Measurements from ENCODE around the gene INSC. TPM values are rescaled to one million over a fixed set of nuclear protein-coding genes. Genes with fewer than 3 reads are reported as not detected.

Gene INSC
- total and polyA plus RNA-seq, 9 of the 15 experiments (the other 6 are each of a cell fraction or from before 2014, with no cell fraction given): not detected

GRCh38 chr11:15199693-15200092, 85.0 kb downstream of the INSC start:
- 2% methylated on average over 3 of the region's 3 CpGs for WGBS (ENCODE audit: insufficient coverage, low coverage, missing lambda C conversion rate)
- CTCF ChIA-PET (ENCODE audit: low intra/inter-chr PET ratio): no interaction called here

More at GRCh38 chr11:15199693-15200092, 85.0 kb downstream of the INSC start:
- ATAC-seq (no peak), DNase-seq (ENCODE audit: extremely low read depth in 1 of 4, low spot score in 3 of 4) (no peak), FAIRE-seq (no peak)
- no peak overlapping the region for H3K27ac ChIP-seq (ENCODE audit: extremely low read depth, low read depth, low read length)
- no TSS peak for BruUV-seq (replicated peaks)
- no peak overlapping the region for H3K4me2 ChIP-seq (ENCODE audit: insufficient read depth, low read length)
- H3K36me3 ChIP-seq (ENCODE audit: control insufficient read depth, insufficient read depth, low read length): no peaks in the 10 kb centered on the region
- H3K27me3 ChIP-seq (ENCODE audit: control insufficient read depth in 2 of 2, insufficient read depth in 2 of 2, low read length in 2 of 2): peaks cover 0 to 9% of the 10 kb centered on the region in 2 experiments; a peak in 2 of 5 replicates
- intact Hi-C loops (cut with micrococcal nuclease): no loop called here
- no peaks in the 10 kb centered on the region for H3K9me3 ChIP-seq (replicated peaks; ENCODE audit: control insufficient read depth, insufficient read depth, low read depth, low read length)
- TF ChIP-seq ZNF143 (CRISPR knock-in tag; IDR thresholded peaks at IDR 0.05) (no peak), SMARCC2 (IDR thresholded peaks at IDR 0.05; ENCODE audit: low read depth) (no peak), ZNF561 (CRISPR knock-in tag; conservative IDR thresholded peaks at IDR 0.05) (no peak), NR2F6 (CRISPR knock-in tag; IDR thresholded peaks at IDR 0.05) (no peak), ZNF76 (CRISPR knock-in tag; IDR thresholded peaks at IDR 0.05; ENCODE audit: borderline replicate concordance) (no peak), CHD1 (IDR thresholded peaks at IDR 0.05; ENCODE audit: low read length) (no peak), CBX1 (IDR thresholded peaks at IDR 0.05; ENCODE audit: low read depth) (no peak), ZNF830 (CRISPR knock-in tag; IDR thresholded peaks at IDR 0.05) (no peak), MYC (IDR thresholded peaks at IDR 0.05; ENCODE audit: low read depth, low read length) (no peak), MYC (CRISPR knock-in tag; IDR thresholded peaks at IDR 0.05; ENCODE audit: borderline replicate concordance, low read depth) (no peak), PCBP1 (IDR thresholded peaks at IDR 0.05; ENCODE audit: low read depth, low read length, poor library complexity, severe bottlenecking) (no peak)
- TF ChIP-seq, protein P1, sequence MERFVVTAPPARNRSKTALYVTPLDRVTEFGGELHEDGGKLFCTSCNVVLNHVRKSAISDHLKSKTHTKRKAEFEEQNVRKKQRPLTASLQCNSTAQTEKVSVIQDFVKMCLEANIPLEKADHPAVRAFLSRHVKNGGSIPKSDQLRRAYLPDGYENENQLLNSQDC (CRISPR knock-in tag; IDR thresholded peaks at IDR 0.05): no peak
- TF ChIP-seq, protein P2, sequence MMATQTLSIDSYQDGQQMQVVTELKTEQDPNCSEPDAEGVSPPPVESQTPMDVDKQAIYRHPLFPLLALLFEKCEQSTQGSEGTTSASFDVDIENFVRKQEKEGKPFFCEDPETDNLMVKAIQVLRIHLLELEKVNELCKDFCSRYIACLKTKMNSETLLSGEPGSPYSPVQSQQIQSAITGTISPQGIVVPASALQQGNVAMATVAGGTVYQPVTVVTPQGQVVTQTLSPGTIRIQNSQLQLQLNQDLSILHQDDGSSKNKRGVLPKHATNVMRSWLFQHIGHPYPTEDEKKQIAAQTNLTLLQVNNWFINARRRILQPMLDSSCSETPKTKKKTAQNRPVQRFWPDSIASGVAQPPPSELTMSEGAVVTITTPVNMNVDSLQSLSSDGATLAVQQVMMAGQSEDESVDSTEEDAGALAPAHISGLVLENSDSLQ (IDR thresholded peaks at IDR 0.05): no peak
- TF ChIP-seq, protein P3, sequence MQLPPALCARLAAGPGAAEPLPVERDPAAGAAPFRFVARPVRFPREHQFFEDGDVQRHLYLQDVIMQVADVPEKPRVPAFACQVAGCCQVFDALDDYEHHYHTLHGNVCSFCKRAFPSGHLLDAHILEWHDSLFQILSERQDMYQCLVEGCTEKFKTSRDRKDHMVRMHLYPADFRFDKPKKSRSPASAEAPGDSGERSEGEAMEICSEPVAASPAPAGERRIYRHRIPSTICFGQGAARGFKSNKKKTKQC (CRISPR knock-in tag; IDR thresholded peaks at IDR 0.05): no peak
- H3K9ac ChIP-seq (ENCODE audit: insufficient read depth in 1 of 2, low read depth in 2 of 2, low read length in 2 of 2): no peak overlapping the region
- no peaks in the 10 kb centered on the region for H3K4me1 ChIP-seq (replicated peaks in 1 of 2; ENCODE audit: control insufficient read depth in 2 of 2, insufficient read depth in 2 of 2, low read length in 2 of 2)
- no peaks in the 10 kb centered on the region for H4K20me1 ChIP-seq (replicated peaks; ENCODE audit: control insufficient read depth, insufficient read depth, low read length)
- no peaks in the 10 kb centered on the region for H3K9me1 ChIP-seq (ENCODE audit: control insufficient read depth, insufficient read depth, low read length)
- no peak overlapping the region for H2AFZ ChIP-seq (ENCODE audit: low read depth, low read length)
- H3K79me2 ChIP-seq (ENCODE audit: control insufficient read depth, insufficient read depth, low read length): no peaks in the 10 kb centered on the region
- in situ Hi-C loops (cut with MboI): no loop called here
- POLR2A ChIA-PET: interaction anchor here (0.6 kb wide), 1 partner anchor 108 kb away, joined by 3 read pairs; no protein-coding TSS in a partner anchor
- no peak overlapping the region for H3K4me3 ChIP-seq
